Liver (tissue), 3 donors: Measurements from ENCODE around the gene NAPB.

ENCODE experiments used
- ATF3 ChIP-seq: IDR thresholded peaks from 2 replicates; pipeline ENCODE4 v1.6.1; 2016; ENCODE audit warnings: antibody characterized with exemption
- CTCF ChIP-seq: fragments of 150-350 bp; IDR thresholded peaks from 2 replicates; pipeline ENCODE4 v1.5.1; 2017; ENCODE audit warnings: improper control_type of control experiment, low read depth, low read length; ENCODE audit not compliant: missing input control
- EGR1 ChIP-seq, 2 donors: IDR thresholded peaks; 2 replicates each; pipeline ENCODE4 v1.6.1; 2016 to 2018; ENCODE audit warnings: antibody characterized with exemption in 2 of 2, low read depth in 2 of 2
- SP1 ChIP-seq: IDR thresholded peaks from 2 replicates; pipeline ENCODE4 v1.6.1; 2018; ENCODE audit warnings: antibody characterized with exemption, mild to moderate bottlenecking
- TAF1 ChIP-seq: conservative IDR thresholded peaks from 2 replicates; pipeline ENCODE4 v1.6.1; 2016; ENCODE audit warnings: antibody characterized with exemption, mild to moderate bottlenecking
- YY1 ChIP-seq: IDR thresholded peaks from 2 replicates; pipeline ENCODE4 v1.6.1; 2016; ENCODE audit warnings: antibody characterized with exemption, mild to moderate bottlenecking
- TF ChIP-seq, protein P1 (sequence below): IDR thresholded peaks from 2 replicates; pipeline ENCODE4 v1.6.1; 2016; ENCODE audit warnings: antibody characterized with exemption, mild to moderate bottlenecking
- donor health status: healthy.
- donor health status: healthy.

DNA sequence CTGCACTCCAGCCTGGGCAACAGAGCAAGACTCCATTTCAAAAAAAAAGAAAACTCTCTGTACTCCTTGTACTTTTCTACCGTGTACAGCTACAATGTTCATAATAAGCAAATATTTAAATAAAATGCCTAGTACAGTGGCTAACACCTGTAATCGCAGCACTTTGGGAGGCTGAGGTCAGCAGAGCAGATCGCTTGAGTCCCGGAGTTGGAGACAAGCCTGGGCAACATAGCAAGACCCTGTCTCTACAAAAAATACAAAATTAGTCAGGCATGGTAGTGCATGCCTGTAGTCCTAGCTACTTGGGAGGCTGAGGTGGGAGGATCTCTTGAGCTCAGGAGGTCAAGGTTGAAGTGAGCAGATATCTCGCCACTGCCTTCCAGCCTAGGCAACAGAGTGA, 5.7 kb downstream of the NAPB start:
- TF ChIP-seq CTCF (no peak), YY1 (no peak), TAF1 (no peak), EGR1 (IDR thresholded peaks at IDR 0.05; ENCODE audit: low read depth in 2 of 2) (no peak), ATF3 (no peak), SP1 (no peak)
- TF ChIP-seq, protein P1, sequence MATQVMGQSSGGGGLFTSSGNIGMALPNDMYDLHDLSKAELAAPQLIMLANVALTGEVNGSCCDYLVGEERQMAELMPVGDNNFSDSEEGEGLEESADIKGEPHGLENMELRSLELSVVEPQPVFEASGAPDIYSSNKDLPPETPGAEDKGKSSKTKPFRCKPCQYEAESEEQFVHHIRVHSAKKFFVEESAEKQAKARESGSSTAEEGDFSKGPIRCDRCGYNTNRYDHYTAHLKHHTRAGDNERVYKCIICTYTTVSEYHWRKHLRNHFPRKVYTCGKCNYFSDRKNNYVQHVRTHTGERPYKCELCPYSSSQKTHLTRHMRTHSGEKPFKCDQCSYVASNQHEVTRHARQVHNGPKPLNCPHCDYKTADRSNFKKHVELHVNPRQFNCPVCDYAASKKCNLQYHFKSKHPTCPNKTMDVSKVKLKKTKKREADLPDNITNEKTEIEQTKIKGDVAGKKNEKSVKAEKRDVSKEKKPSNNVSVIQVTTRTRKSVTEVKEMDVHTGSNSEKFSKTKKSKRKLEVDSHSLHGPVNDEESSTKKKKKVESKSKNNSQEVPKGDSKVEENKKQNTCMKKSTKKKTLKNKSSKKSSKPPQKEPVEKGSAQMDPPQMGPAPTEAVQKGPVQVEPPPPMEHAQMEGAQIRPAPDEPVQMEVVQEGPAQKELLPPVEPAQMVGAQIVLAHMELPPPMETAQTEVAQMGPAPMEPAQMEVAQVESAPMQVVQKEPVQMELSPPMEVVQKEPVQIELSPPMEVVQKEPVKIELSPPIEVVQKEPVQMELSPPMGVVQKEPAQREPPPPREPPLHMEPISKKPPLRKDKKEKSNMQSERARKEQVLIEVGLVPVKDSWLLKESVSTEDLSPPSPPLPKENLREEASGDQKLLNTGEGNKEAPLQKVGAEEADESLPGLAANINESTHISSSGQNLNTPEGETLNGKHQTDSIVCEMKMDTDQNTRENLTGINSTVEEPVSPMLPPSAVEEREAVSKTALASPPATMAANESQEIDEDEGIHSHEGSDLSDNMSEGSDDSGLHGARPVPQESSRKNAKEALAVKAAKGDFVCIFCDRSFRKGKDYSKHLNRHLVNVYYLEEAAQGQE = no peak
